Loucy (cell line): ENCODE measurements around the gene EAPP.
A peak's percentile ranks its signal among the peaks of the same experiment; 100 is the strongest.
"Not testable (repeated sequence)": the region's sequence is repeated elsewhere in the genome, so short reads cannot be mapped to it uniquely, and the experiment has no call there.

Experiments
- H2AFZ ChIP-seq: fragments of 200-600 bp; sonication (generic); 2 replicates; pipeline ENCODE4 v1.6.0; 2016; ENCODE audit warnings: antibody characterized with exemption, mild to moderate bottlenecking, low read length, moderate library complexity
- H3F3A ChIP-seq: fragments of 200-600 bp; 2 replicates; pipeline ENCODE4 v1.6.0; 2016; ENCODE audit warnings: antibody characterized with exemption, low read depth, mild to moderate bottlenecking
- H3K27me3 ChIP-seq: fragments of 200-600 bp; sonication (generic); 2 replicates; pipeline ENCODE4 v1.6.1; 2014; ENCODE audit warnings: low read length, mild to moderate bottlenecking; ENCODE audit not compliant: insufficient read depth, poor library complexity, severe bottlenecking
- H3K36me3 ChIP-seq: fragments of 200-600 bp; sonication (generic); 2 replicates; pipeline ENCODE4 v1.6.1; 2016; ENCODE audit warnings: low read length; ENCODE audit not compliant: insufficient read depth
- H3K4me1 ChIP-seq: fragments of 200-600 bp; sonication (generic); 2 replicates; pipeline ENCODE4 v1.5.1; 2014; ENCODE audit warnings: low read length, mild to moderate bottlenecking; ENCODE audit not compliant: insufficient read depth, poor library complexity, severe bottlenecking
- H3K4me2 ChIP-seq: fragments of 200-600 bp; sonication (generic); 2 replicates; pipeline ENCODE4 v1.6.0; 2014; ENCODE audit warnings: antibody characterized with exemption, low read length, low read depth, mild to moderate bottlenecking; ENCODE audit not compliant: poor library complexity, severe bottlenecking
- H3K4me3 ChIP-seq: fragments of 200-600 bp; sonication (generic); 2 replicates; pipeline ENCODE4 v1.5.1; 2014; ENCODE audit warnings: low read length, mild to moderate bottlenecking, mixed read lengths; ENCODE audit not compliant: poor library complexity, severe bottlenecking
- H3K79me2 ChIP-seq: fragments of 200-600 bp; sonication (generic); 2 replicates; pipeline ENCODE4 v1.6.1; 2014; ENCODE audit warnings: low read length; ENCODE audit not compliant: insufficient read depth
- H3K9ac ChIP-seq: fragments of 200-600 bp; sonication (generic); 2 replicates; pipeline ENCODE4 v1.6.0; 2014; ENCODE audit warnings: mild to moderate bottlenecking, low read depth, low read length, moderate library complexity; ENCODE audit not compliant: poor library complexity, severe bottlenecking
- H3K9me2 ChIP-seq: fragments of 200-600 bp; sonication (generic); replicated peaks from 2 replicates; pipeline ENCODE4 v1.6.1; 2016; ENCODE audit warnings: low read depth, low read length, mixed read lengths
- H3K9me3 ChIP-seq: fragments of 200-600 bp; sonication (generic); 2 replicates; pipeline ENCODE4 v1.6.1; 2014; ENCODE audit warnings: mild to moderate bottlenecking, antibody characterized with exemption, low read length, low read depth; ENCODE audit not compliant: insufficient read depth
- H4K20me1 ChIP-seq: fragments of 200-600 bp; sonication (generic); 2 replicates; pipeline ENCODE4 v1.6.0; 2014; ENCODE audit warnings: antibody characterized with exemption, low read length, mild to moderate bottlenecking; ENCODE audit not compliant: insufficient read depth, poor library complexity, severe bottlenecking
- CTCF ChIP-seq: fragments of 200-600 bp; sonication (generic); conservative IDR thresholded peaks from 2 replicates; pipeline ENCODE4 v1.5.1; 2014; ENCODE audit warnings: mild to moderate bottlenecking, antibody characterized with exemption, low read length
- EZH2phosphoT487 ChIP-seq: fragments of 200-600 bp; IDR thresholded peaks from 2 replicates; pipeline ENCODE4 v1.6.1; 2018; ENCODE audit warnings: antibody characterized with exemption, mild to moderate bottlenecking, moderate library complexity, borderline replicate concordance

The EAPP gene

DNA sequence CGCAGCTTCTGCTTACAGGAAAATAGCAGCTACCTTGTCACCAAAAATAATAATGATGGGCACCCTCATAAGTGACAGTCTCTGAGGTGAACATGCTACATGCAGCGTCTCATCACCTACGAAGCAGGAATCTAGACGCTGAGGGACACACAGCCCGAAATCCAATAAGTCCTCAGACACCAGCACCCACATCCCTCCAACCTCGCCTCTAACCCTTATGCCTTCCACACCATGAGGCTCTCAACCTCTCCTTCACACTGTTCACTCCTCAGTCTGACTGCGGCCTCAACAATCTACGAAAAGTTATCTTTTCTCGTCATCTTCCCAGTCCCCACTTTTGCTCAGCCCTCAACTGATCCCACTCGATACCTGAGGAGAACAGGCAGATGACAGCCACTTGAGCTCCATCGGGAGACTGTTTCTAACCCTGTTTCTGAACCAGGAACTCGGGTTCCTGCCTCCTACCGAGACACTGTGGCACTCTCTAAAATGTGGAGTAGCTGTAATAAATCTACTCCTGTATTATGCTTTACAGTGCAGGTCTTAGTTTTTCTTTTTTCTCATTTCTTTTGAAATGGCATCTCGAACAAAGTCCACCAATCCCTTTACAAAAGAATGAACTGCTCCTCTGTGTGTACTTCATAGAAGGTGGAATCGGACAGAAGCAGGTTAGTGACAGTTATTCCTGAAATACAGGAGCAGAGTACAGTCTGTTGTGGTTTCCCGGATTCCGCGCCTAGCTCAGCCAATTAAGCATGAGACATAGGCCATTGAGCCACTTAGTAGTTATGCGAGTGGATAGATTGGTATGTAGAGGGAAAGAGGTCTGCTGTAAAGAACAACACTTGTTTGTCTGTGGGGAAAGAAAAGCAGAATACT, 919 bp upstream of the EAPP start:
- H3K9me2 ChIP-seq, H3K27me3 ChIP-seq, H3K9me3 ChIP-seq, H3F3A ChIP-seq, H3K36me3 ChIP-seq: not testable (repeated sequence)
- Histone ChIP-seq H2AFZ (peak overlapping the region; percentile 29; the same call in 1 of the 2 replicates), H3K79me2 (peaks cover 30% of the 10 kb centered on the region), H3K4me3 (peak overlapping the region; percentile 97), H3K9ac (peak overlapping the region; percentile 94), H4K20me1 (peaks cover 24% of the 10 kb centered on the region), H3K4me1 (peaks cover 18% of the 10 kb centered on the region), H3K4me2 (peak overlapping the region; percentile 41)

DNA sequence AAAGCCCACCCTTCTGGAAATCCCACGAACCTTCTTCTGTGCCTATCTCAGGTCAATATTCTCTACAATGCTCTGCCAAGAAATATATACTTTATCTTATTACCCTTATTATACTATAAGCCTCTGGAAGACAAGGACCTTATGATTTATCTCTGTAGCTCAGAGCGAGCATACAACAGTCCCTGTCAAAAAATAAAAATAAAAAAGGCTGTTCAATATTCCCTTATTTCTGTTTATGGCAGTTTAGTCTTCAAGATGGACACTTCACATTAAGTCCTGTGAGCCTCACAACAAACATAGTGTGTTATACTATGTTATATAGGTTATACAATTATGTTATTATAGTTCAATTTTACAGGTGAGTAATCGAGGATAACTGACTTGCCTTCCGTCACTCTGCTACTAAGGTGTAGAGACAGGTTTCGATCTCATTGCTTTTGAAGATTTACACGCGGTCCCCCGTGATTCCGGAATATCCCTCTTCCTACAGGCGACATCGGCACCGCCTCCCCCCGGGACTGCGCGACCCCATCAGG, 562 bp downstream of the EAPP start:
- H3K36me3 ChIP-seq = 0 out of 2 replicates have a peak, but pooled peaks cover 4% of the 10 kb centered on the region
- H2AFZ ChIP-seq = peak overlapping the region; percentile 85
- H3K4me3 ChIP-seq = peak overlapping the region; percentile 97

GRCh38 chr14:34538096-34538495, 1.4 kb downstream of the EAPP start:
- H2AFZ ChIP-seq, H3K9me2 ChIP-seq, H3F3A ChIP-seq, H3K36me3 ChIP-seq, H3K27me3 ChIP-seq, H3K9me3 ChIP-seq: not testable (repeated sequence)
- H3K4me2 ChIP-seq = peak overlapping the region; percentile 89
- peak overlapping the region; percentile 97 for H3K4me3 ChIP-seq
- H3K79me2 ChIP-seq = peaks cover 30% of the 10 kb centered on the region
- peak overlapping the region; percentile 94 for H3K9ac ChIP-seq
- H4K20me1 ChIP-seq = peaks cover 24% of the 10 kb centered on the region
- peaks cover 18% of the 10 kb centered on the region for H3K4me1 ChIP-seq

More for the DNA sequence above, 562 bp downstream of the EAPP start:
- H3K9me2 ChIP-seq = no peaks in the 10 kb centered on the region
- peak overlapping the region; percentile 94 for H3K9ac ChIP-seq
- H3K79me2 ChIP-seq = peaks cover 30% of the 10 kb centered on the region
- H3F3A ChIP-seq = no peaks in the 10 kb centered on the region
- H3K9me3 ChIP-seq = no peaks in the 10 kb centered on the region
- H3K4me2 ChIP-seq = peak overlapping the region; percentile 89
- peaks cover 18% of the 10 kb centered on the region for H3K4me1 ChIP-seq
- no peaks in the 10 kb centered on the region for H3K27me3 ChIP-seq
- H4K20me1 ChIP-seq = peaks cover 24% of the 10 kb centered on the region
- TF ChIP-seq EZH2phosphoT487 (no peak), CTCF (no peak)

GRCh38 chr14:34537677-34538009, 1.9 kb downstream of the EAPP start:
- peaks cover 24% of the 10 kb centered on the region for H4K20me1 ChIP-seq
- peak overlapping the region; percentile 89 for H3K4me2 ChIP-seq
- H3K4me1 ChIP-seq = peaks cover 18% of the 10 kb centered on the region
- H3K9ac ChIP-seq = peak overlapping the region; percentile 46
- H3K9me3 ChIP-seq = no peaks in the 10 kb centered on the region
- no peak overlapping the region for H2AFZ ChIP-seq
- no peak for TF ChIP-seq EZH2phosphoT487
- TF ChIP-seq CTCF = no peak
- peaks cover 9% of the 10 kb centered on the region; the same call in 1 of the 2 replicates for H3K36me3 ChIP-seq
- H3K9me2 ChIP-seq = no peaks in the 10 kb centered on the region
- peaks cover 30% of the 10 kb centered on the region for H3K79me2 ChIP-seq
- peak overlapping the region; percentile 97 for H3K4me3 ChIP-seq
- no peaks in the 10 kb centered on the region for H3F3A ChIP-seq
- H3K27me3 ChIP-seq = no peaks in the 10 kb centered on the region
